Measurements from ENCODE around the gene APP.

APP gene

DNA sequence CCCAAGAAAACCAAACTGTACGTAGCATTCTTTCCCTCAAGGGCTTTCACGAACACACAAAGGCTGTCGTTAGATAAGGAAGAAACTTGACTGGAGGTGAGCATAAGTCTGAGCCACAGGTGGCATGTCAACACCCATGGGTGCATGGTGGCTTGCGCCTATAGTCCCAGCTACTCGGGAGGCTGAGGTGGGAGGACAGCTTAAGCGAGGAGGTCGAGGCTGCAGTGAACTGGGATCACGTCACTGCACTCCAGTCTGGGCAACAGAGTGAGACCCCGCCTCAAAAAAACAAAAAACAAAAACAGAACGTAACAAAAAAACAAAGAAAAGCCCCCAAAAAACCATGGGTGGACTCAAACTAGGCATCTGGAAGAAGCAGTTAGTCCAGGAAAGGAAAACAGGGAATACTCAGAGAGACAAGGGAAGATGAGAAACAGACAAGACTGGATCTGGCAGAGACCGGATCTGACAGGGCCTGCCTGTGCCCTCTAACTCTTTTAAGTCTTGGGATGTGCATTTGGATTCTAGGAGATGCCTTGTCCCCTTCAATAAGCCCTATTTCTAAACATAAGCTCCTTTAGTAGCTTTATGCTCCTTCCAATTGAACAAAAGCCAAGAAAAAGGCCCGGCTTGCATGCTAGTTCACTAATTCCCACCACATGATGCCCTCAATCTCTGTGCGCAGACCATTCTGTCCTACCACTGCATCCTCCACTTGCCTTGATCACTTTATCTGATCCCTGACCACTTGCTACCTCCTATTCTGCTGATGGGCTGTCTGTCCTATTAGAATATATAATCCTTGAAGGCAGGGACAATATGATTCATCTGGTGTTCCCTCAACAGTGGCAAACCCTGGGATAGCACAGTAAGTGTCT lies 73.8 kb downstream of the APP start:
- no peak for FAIRE-seq
- TF ChIP-seq, protein P1, sequence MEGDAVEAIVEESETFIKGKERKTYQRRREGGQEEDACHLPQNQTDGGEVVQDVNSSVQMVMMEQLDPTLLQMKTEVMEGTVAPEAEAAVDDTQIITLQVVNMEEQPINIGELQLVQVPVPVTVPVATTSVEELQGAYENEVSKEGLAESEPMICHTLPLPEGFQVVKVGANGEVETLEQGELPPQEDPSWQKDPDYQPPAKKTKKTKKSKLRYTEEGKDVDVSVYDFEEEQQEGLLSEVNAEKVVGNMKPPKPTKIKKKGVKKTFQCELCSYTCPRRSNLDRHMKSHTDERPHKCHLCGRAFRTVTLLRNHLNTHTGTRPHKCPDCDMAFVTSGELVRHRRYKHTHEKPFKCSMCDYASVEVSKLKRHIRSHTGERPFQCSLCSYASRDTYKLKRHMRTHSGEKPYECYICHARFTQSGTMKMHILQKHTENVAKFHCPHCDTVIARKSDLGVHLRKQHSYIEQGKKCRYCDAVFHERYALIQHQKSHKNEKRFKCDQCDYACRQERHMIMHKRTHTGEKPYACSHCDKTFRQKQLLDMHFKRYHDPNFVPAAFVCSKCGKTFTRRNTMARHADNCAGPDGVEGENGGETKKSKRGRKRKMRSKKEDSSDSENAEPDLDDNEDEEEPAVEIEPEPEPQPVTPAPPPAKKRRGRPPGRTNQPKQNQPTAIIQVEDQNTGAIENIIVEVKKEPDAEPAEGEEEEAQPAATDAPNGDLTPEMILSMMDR (IDR thresholded peaks at IDR 0.05; ENCODE audit: insufficient read depth, missing control alignments): no peak
- DNase-seq (ENCODE audit: insufficient read length, low spot score): no peak

GRCh38 chr21:26095131-26095530 lies 75.4 kb downstream of the APP start:
- FAIRE-seq: no peak
- TF ChIP-seq, protein P1 (IDR thresholded peaks at IDR 0.05; ENCODE audit: insufficient read depth, missing control alignments): no peak
- DNase-seq (ENCODE audit: insufficient read length, low spot score): no peak

DNA sequence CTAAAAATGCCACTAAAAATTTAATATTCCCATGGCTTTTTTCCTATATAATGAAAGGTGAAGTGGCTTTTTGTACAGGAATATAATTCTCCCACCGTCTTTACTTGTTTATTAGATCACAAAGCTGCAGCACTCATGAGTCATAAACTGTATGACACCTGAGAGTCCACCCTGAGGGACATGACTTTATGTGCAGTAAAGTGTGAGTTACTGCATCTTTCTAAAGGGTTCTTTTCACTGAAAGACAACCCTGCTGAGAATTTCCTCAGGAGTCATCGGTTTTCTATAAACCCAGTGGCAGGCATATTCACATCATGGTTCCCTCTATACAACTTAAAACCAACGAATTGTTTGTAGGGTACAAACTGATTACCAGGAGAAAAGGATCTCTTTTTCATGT lies 77.4 kb downstream of the APP start:
- TF ChIP-seq, protein P1 (IDR thresholded peaks at IDR 0.05; ENCODE audit: insufficient read depth, missing control alignments): no peak
- FAIRE-seq: no peak
- DNase-seq (ENCODE audit: insufficient read length, low spot score): no peak

- DNase-seq (ENCODE audit: insufficient read length, low spot score) (no peak), FAIRE-seq (no peak)
- TF ChIP-seq, protein P1 (IDR thresholded peaks at IDR 0.05; ENCODE audit: insufficient read depth, missing control alignments): no peak
Observed at GRCh38 chr21:26091480-26092018, 79.0 kb downstream of the APP start.

GRCh38 chr21:26089730-26090129 lies 80.8 kb downstream of the APP start:
- FAIRE-seq: no peak
- DNase-seq (ENCODE audit: insufficient read length, low spot score): no peak

DNA sequence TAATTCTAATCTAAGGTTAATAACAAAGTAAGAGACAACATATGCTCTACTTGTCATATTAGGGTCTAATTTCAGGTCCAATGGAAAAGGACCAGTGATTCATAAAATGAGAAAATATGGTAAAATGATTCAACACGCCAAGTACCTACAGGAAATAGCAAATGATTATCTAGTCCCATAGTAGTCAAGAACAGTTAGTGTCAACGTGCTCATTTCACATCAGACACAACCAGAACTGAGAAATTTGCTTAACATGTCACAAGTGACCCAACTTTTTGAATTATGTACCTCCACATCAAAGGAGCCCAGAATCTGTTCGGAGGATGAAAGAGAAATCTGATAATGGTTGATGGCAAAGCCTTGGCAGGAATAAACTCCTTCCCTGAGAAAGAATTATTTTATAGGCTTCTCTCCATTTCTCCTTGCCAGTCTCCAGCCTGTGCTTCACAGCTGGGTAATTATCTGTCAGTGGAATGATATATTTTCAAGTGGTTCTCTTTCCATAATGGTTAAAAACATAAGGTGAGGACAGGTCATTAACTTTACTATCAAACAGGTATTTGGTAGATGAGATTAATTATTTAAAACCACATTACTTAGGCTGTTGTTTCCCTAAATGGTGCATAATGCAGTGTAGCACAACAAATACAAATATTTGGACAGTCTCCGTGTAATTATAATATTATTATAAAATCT lies 83.2 kb downstream of the APP start:
- no peak for FAIRE-seq
- TF ChIP-seq, protein P1 (IDR thresholded peaks at IDR 0.05; ENCODE audit: insufficient read depth, missing control alignments): no peak
- no peak for DNase-seq (ENCODE audit: insufficient read length, low spot score)

More at GRCh38 chr21:26089730-26090129, 80.8 kb downstream of the APP start:
- TF ChIP-seq, protein P1 (IDR thresholded peaks at IDR 0.05; ENCODE audit: insufficient read depth, missing control alignments): no peak

Measured in D721Med (cell line).